GM12878 (cell line): ENCODE results near the gene PRORP. TPM values are rescaled to one million over a fixed set of nuclear protein-coding genes. Genes with fewer than 3 reads are reported as not detected.

Source experiments
- ATAC-seq: fragments of 200-7000 bp; cut with Tn5 transposase; 3 replicates; pipeline ENCODE4 v1.9.1; 2020; ENCODE audit warnings: mild to moderate bottlenecking, moderate library complexity
- BruUV-seq: library from RNA; stranded (reverse); fragments of 400-500 nt; replicated peaks from 2 replicates; lab custom pipeline; 2021; lab: Mats Ljungman, UMichigan
- CTCF ChIA-PET: fragments of 300-600 bp; sonication (Branson Sonifier 250); formaldehyde crosslinking; extraction: SDS; loops from one replicate; lab custom pipeline; 2021; ENCODE audit warnings: inconsistent platforms; lab: Yijun Ruan, JAX
- POLR2A ChIA-PET: fragments of 350-600 bp; formaldehyde crosslinking; extraction: SDS; loops from one replicate; lab custom pipeline; 2021; ENCODE audit warnings: inconsistent platforms; lab: Charles Lee
- RAD21 ChIA-PET: fragments of 300-600 bp; sonication (Branson Sonifier 250); formaldehyde crosslinking; loops from one replicate; lab custom pipeline; 2023; ENCODE audit warnings: antibody characterized with exemption; ENCODE audit not compliant: unreplicated experiment; lab: Charles Lee
- SMC1A ChIA-PET: fragments of 300-600 bp; sonication (Branson Sonifier 250); formaldehyde crosslinking; loops from one replicate; lab custom pipeline; 2023; ENCODE audit not compliant: unreplicated experiment, uncharacterized antibody; lab: Charles Lee
- DNase-seq: peaks from one replicate; pipeline ENCODE4 v3.0.0-alpha.2; 2011; ENCODE audit warnings: low read depth, low spot score
- FAIRE-seq: peaks from 3 replicates; lab custom pipeline; 2011; peaks lifted over from hg19 to GRCh38; lab: Jason Lieb, UNC
- H2AFZ ChIP-seq: 2 replicates; pipeline ENCODE4 v1.6.0; 2011; ENCODE audit warnings: low read depth, low read length, control low read depth; ENCODE audit not compliant: control insufficient read depth
- H3K27ac ChIP-seq: 2 replicates; pipeline ENCODE4 v1.5.1; 2011; ENCODE audit warnings: control low read depth; ENCODE audit not compliant: control insufficient read depth, insufficient read depth
- H3K27me3 ChIP-seq, 2 experiments: replicated peaks in 1 of 2; 2 replicates each; pipeline versions ENCODE4 v1.6.0 to v1.6.1; 2011; ENCODE audit warnings: low read length in 1 of 2; ENCODE audit not compliant: control insufficient read depth in 2 of 2, insufficient read depth in 2 of 2
- H3K36me3 ChIP-seq, 2 experiments: 2 replicates each; pipeline ENCODE4 v1.5.1; 2011; ENCODE audit warnings: low read length in 1 of 2; ENCODE audit not compliant: control insufficient read depth in 2 of 2, insufficient read depth in 2 of 2
- H3K4me1 ChIP-seq: 2 replicates; pipeline ENCODE4 v1.6.1; 2011; ENCODE audit warnings: mild to moderate bottlenecking, low read length, moderate library complexity, mixed read lengths; ENCODE audit not compliant: control insufficient read depth, insufficient read depth
- H3K4me2 ChIP-seq: 2 replicates; pipeline ENCODE4 v1.6.0; 2011; ENCODE audit warnings: control low read depth; ENCODE audit not compliant: control insufficient read depth, insufficient read depth
- H3K4me3 ChIP-seq: fragments of 200-600 bp; sonication (generic); 2 replicates; pipeline ENCODE4 v1.5.1; 2016
- H3K79me2 ChIP-seq: 2 replicates; pipeline ENCODE4 v1.6.0; 2011; ENCODE audit warnings: low read length; ENCODE audit not compliant: control insufficient read depth, insufficient read depth
- H3K9ac ChIP-seq: 2 replicates; pipeline ENCODE4 v1.8.0; 2011; ENCODE audit warnings: low read length, control low read depth, mixed read lengths; ENCODE audit not compliant: control insufficient read depth, insufficient read depth
- H3K9me3 ChIP-seq: replicated peaks from 3 replicates; pipeline ENCODE4 v1.5.1; 2011; ENCODE audit warnings: mild to moderate bottlenecking, low read length; ENCODE audit not compliant: control insufficient read depth, insufficient read depth
- H4K20me1 ChIP-seq: 2 replicates; pipeline ENCODE4 v1.6.0; 2011; ENCODE audit not compliant: control insufficient read depth, insufficient read depth
- ASH2L ChIP-seq: fragments of 300-600, 200-600 bp; sonication (generic); IDR thresholded peaks from 2 replicates; pipeline ENCODE4 v1.6.1; 2017; ENCODE audit warnings: low read depth, mild to moderate bottlenecking, borderline replicate concordance
- SIX5 ChIP-seq: IDR thresholded peaks from 2 replicates; pipeline ENCODE4 v1.6.1; 2011; ENCODE audit warnings: mild to moderate bottlenecking, low read depth, low read length, moderate library complexity; ENCODE audit not compliant: severe bottlenecking
- SMARCA5 ChIP-seq: fragments of 450-650 bp; IDR thresholded peaks from 2 replicates; pipeline ENCODE4 v1.6.1; 2017; ENCODE audit warnings: mild to moderate bottlenecking
- WGBS: methylation state at CpG from one replicate; pipeline ENCODE4 v1.1.6; 2016; ENCODE audit warnings: low lambda C conversion rate; ENCODE audit not compliant: insufficient replicate concordance, insufficient coverage; ENCODE audit errors: missing lambda C conversion rate; 5-methylcytosine and 5-hydroxymethylcytosine counted together
- in situ Hi-C: fragments of 300-500 bp; cut with MboI; formaldehyde crosslinking; loops from 9 replicates; pipeline ENCODE4 v1.14.3; 2018; ENCODE audit warnings: mixed read lengths
- intact Hi-C: fragments of 100-400 bp; cut with micrococcal nuclease; formaldehyde crosslinking; loops from one replicate; pipeline ENCODE4 v1.14.2; 2022; ENCODE audit not compliant: unreplicated experiment
- polyA plus RNA-seq, 11 experiments: library from polyadenylated mRNA; depleted of rRNA in 4 of 11; unstranded in 6 of 11; stranded (reverse) in 5 of 11; fragments of >200 nt; fragmentation: Nextera tagmentation in 4 of 11; fragmentation: Illumina TruSeq in 1 of 11; extraction: Ambion mirVana in 4 of 11; extraction: Trizol in 1 of 11; gene quantifications; 1 replicate in 1 of 11; 2 replicates in 10 of 11; pipeline versions ENCODE4 v1.2.1 to v1.2.3, GENCODE V29; 2011 to 2016; ENCODE audit warnings: inconsistent platforms in 2 of 11, missing spikeins in 2 of 11, low read depth in 1 of 11
- total RNA-seq, 4 experiments: library from RNA; depleted of rRNA in 3 of 4; stranded (reverse); fragments of >200 nt in 3 of 4; fragmentation: Illumina TruSeq in 1 of 4; extraction: Trizol in 1 of 4; gene quantifications; 2 replicates each; pipeline versions ENCODE4 v1.2.1 to v1.2.3, GENCODE V29; 2013 to 2021
- TF ChIP-seq, protein P1 (sequence below): fragments of 450-650 bp; IDR thresholded peaks from 2 replicates; pipeline ENCODE4 v1.6.1; 2018; ENCODE audit warnings: borderline replicate concordance, mild to moderate bottlenecking; ENCODE audit not compliant: partially characterized antibody

Gene PRORP
- total and polyA plus RNA-seq, 10 of the 15 experiments (the other 5 are each of a cell fraction or from before 2014, with no cell fraction given): 38.8 to 61.3 (median 46.7) TPM

DNA sequence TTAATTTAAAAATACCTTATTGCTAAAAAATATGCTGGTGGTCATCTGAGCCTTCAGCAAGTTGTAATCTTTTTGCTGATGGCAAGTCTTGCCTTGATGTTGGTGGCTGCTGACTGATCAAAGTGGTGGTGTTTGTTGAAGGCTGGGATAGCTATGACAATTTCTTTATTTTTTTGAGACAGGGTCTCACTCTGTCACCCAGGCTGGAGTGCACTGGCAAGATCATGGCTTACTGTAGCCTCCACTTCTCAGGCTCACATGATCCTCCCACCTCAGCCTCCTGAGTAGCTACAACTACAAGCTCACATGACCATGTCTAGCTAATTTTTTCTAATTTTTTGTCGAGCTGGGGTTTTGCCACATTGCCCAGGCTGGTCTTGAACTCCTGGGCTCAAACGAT is 24.8 kb downstream of the PRORP start:
- ChIA-PET POLR2A (interaction anchor here (1.0 to 1.3 kb wide), 2 partner anchors 11 kb away, joined by 3 read pairs; no protein-coding TSS in a partner anchor), RAD21 (interaction anchor here (1.2 to 9.8 kb wide), 2 partner anchors 8 to 269 kb away, joined by 4 to 257 read pairs; no protein-coding TSS in a partner anchor), SMC1A (interaction anchor here (0.9 to 16.3 kb wide), 4 partner anchors 8 to 268 kb away, joined by 3 to 362 read pairs (median 15); no protein-coding TSS in a partner anchor), CTCF (interaction anchor here (8.1 to 11.8 kb wide), 3 partner anchors 81 to 266 kb away, joined by 115 to 324 read pairs (median 141); partner anchors contain the start of gene NFKBIA)
- ATAC-seq (no peak), DNase-seq (no peak), FAIRE-seq (no peak)
- Histone ChIP-seq H3K4me1 (peaks cover 10% of the 10 kb centered on the region), H3K27me3 (no peaks in the 10 kb centered on the region), H3K36me3 (peaks cover 1 to 4% of the 10 kb centered on the region in 2 experiments; a peak in 2 of 4 replicates), H3K79me2 (peaks cover 4% of the 10 kb centered on the region), H3K4me2 (no peak overlapping the region), H3K9me3 (no peaks in the 10 kb centered on the region), H3K27ac (no peak overlapping the region), H4K20me1 (no peaks in the 10 kb centered on the region), H3K4me3 (no peak overlapping the region), H3K9ac (no peak overlapping the region), H2AFZ (no peak overlapping the region)
- in situ Hi-C loops (no loop called here), intact Hi-C loops (no loop called here)
- WGBS: 63% methylated on average over 2 of the region's 2 CpGs
- BruUV-seq: no TSS peak
- no peak for TF ChIP-seq SMARCA5
- TF ChIP-seq ASH2L: no peak
- no peak for TF ChIP-seq SIX5
- TF ChIP-seq, protein P1, sequence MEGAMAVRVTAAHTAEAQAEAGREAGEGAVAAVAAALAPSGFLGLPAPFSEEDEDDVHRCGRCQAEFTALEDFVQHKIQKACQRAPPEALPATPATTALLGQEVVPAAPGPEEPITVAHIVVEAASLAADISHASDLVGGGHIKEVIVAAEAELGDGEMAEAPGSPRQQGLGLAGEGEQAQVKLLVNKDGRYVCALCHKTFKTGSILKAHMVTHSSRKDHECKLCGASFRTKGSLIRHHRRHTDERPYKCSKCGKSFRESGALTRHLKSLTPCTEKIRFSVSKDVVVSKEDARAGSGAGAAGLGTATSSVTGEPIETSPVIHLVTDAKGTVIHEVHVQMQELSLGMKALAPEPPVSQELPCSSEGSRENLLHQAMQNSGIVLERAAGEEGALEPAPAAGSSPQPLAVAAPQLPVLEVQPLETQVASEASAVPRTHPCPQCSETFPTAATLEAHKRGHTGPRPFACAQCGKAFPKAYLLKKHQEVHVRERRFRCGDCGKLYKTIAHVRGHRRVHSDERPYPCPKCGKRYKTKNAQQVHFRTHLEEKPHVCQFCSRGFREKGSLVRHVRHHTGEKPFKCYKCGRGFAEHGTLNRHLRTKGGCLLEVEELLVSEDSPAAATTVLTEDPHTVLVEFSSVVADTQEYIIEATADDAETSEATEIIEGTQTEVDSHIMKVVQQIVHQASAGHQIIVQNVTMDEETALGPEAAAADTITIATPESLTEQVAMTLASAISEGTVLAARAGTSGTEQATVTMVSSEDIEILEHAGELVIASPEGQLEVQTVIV: no peak
